GM06990 (cell line): ENCODE data around the gene SALL4.

Source experiments
- DNase-seq: peaks from one replicate; pipeline ENCODE4 v3.0.0-alpha.2; 2011; ENCODE audit not compliant: insufficient read length; ENCODE audit errors: extremely low read depth
- H3K27me3 ChIP-seq: replicated peaks from 2 replicates; pipeline ENCODE4 v1.6.0; 2011; ENCODE audit warnings: low read length; ENCODE audit not compliant: control insufficient read depth, insufficient read depth
- H3K36me3 ChIP-seq: 2 replicates; pipeline ENCODE4 v1.5.1; 2011; ENCODE audit warnings: low read length; ENCODE audit not compliant: control insufficient read depth, insufficient read depth
- H3K4me3 ChIP-seq: replicated peaks from 2 replicates; pipeline ENCODE4 v1.5.1; 2011; ENCODE audit warnings: low read depth, mild to moderate bottlenecking, control low read depth, low read length
- TF ChIP-seq, protein P1 (sequence below): IDR thresholded peaks from 2 replicates; pipeline ENCODE4 v1.5.1; 2011; ENCODE audit warnings: low read length, control low read depth, mild to moderate bottlenecking, inconsistent platforms; ENCODE audit not compliant: insufficient read depth, poor library complexity, severe bottlenecking

SALL4 gene

DNA sequence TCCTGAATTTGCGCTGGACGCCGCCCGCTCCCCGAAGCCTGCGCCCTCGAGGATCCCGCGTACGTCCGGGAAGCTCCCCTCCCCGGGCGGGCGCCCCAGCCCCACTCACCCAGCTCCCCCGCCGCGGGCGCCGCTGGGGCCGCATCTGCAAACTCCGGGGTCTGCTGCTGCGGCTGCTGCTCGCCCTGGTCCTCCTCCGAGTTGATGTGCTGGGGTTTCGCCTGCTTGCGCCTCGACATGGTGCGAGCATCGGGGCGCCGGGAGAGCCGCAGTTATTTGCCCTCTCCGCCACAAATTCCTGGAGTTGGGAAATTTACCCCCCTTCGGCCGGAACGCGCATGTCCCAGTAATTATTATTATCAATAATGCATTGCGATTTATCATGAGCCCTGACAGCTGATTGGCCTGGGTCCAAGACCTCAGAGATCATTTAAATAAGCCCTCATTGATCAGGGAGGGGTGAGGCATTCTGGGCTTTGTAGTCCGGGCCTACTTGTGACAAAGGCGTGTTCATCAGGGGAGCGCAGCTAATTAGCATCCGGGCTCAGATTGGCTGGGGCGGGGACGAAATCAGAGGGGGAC is at the start of gene SALL4:
Gene SALL4 (minus strand): TSS at position 352 of the 582 bp plus-strand sequence. CDS start 113 bp downstream, at position 239.
- DNase-seq = no peak
- TF ChIP-seq, protein P1, sequence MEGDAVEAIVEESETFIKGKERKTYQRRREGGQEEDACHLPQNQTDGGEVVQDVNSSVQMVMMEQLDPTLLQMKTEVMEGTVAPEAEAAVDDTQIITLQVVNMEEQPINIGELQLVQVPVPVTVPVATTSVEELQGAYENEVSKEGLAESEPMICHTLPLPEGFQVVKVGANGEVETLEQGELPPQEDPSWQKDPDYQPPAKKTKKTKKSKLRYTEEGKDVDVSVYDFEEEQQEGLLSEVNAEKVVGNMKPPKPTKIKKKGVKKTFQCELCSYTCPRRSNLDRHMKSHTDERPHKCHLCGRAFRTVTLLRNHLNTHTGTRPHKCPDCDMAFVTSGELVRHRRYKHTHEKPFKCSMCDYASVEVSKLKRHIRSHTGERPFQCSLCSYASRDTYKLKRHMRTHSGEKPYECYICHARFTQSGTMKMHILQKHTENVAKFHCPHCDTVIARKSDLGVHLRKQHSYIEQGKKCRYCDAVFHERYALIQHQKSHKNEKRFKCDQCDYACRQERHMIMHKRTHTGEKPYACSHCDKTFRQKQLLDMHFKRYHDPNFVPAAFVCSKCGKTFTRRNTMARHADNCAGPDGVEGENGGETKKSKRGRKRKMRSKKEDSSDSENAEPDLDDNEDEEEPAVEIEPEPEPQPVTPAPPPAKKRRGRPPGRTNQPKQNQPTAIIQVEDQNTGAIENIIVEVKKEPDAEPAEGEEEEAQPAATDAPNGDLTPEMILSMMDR = no peak
- Histone ChIP-seq H3K27me3 (peaks cover 2% of the 10 kb centered on the region; the same call in 1 of the 2 replicates), H3K36me3 (no peaks in the 10 kb centered on the region), H3K4me3 (no peak within 1 kb of the TSS)

DNA sequence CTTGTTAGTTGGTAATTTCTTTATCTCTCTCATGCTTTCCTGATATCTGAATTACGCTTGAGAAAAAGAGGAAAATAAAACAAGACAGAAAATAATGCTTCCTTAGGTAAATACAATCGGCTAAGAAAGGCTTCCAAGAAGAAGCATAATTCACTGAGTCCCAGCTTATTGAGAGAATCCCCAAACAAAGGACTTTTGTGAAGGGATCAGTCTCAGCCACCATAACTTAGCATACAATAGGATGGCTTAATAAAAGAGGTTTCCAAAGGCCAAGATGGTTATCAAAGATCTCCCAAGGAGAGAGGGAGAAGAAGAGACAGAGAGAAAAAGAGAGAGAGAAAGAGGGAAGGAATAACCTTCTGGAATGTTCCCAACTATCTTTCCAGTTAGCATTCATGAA is 46.0 kb upstream of the SALL4 start:
- TF ChIP-seq, protein P1 = no peak
- H3K4me3 ChIP-seq = no peak overlapping the region
- no peaks in the 10 kb centered on the region for H3K36me3 ChIP-seq
- no peaks in the 10 kb centered on the region for H3K27me3 ChIP-seq
- no peak for DNase-seq

DNA sequence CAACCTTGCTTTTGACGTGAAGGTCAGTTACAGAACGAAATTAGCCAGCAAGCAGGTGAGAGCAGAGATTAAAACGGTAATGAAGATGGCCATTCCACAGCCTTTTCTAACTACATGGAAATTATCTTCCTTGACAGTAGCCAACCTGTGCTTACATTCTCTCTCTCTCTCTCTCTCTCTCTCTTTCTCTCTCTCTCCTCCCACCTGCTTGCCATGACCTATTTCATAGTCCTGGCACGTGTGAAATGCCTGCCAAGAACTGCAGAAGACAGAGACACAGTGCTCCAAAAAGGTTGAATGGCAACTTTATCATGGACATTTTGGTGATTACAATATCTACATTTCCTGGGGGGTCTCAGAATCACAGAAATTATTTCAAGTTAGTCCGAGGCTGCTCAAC is 38.5 kb upstream of the SALL4 start:
- TF ChIP-seq, protein P1 = no peak
- DNase-seq = no peak
- no peak overlapping the region for H3K4me3 ChIP-seq
- H3K27me3 ChIP-seq = no peaks in the 10 kb centered on the region
- no peaks in the 10 kb centered on the region for H3K36me3 ChIP-seq

DNA sequence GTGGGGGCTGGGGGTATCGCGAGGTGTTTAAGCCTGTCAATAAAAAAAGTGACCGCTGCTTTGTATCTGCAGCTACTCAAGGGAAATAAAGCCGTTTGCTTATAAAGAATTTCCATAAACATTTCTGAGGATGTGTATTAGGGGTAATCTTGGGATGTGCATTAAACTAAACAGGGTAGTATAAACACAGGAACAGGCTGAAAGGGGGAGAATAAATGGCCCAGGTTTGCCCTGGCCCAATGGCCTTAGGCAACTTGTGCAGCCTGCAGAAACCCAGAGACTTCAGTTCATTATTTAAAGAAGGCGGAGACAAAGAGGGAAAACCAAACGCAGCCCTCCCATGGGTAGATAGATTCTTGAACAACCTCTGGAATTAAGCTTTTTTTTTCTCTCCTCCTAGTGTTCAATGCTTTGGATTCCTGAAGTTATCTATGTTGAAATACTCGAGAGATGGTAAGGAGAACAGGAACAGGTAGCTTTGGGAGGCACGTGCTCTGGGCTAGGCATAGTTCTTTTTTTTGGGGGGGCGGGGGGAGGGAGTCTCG is 35.6 kb upstream of the SALL4 start:
- H3K4me3 ChIP-seq = no peak overlapping the region
- TF ChIP-seq, protein P1 = no peak
- H3K27me3 ChIP-seq = no peaks in the 10 kb centered on the region
- H3K36me3 ChIP-seq = no peaks in the 10 kb centered on the region
- DNase-seq = no peak

DNA sequence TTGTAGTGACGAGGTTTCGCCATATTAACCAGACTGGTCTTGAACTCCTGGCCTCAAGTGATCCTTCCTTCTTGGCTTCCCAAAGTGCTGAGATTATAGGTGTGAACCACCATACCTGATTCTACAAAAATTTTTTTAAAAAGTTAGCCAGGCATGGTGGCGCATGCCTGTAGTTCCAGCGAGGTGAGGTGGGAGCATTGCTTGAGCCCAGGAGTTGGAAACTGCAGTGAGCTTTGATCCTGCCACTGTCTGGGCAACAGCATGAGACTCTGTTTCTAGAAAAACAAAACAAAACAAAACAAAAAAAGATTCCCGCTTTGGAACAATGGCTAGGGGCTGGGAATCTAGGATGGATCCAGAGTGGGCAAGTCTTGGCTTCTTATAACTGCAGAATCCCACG is 35.1 kb upstream of the SALL4 start:
- H3K36me3 ChIP-seq = no peaks in the 10 kb centered on the region
- no peaks in the 10 kb centered on the region for H3K27me3 ChIP-seq
- TF ChIP-seq, protein P1 = no peak
- no peak overlapping the region for H3K4me3 ChIP-seq
- DNase-seq = no peak
